DOHH2 (cell line): ENCODE data around the gene RANBP10.

Experiments used
- H3F3A ChIP-seq: fragments of 200-600 bp; sonication (generic), shearing (Covaris generic); 2 replicates; pipeline ENCODE4 v1.6.0; 2016; ENCODE audit warnings: antibody characterized with exemption, mild to moderate bottlenecking; ENCODE audit not compliant: control insufficient read depth, insufficient read depth
- H3K27ac ChIP-seq: fragments of 200-600 bp; sonication (generic); 2 replicates; pipeline ENCODE4 v1.5.1; 2014; ENCODE audit warnings: low read depth, mild to moderate bottlenecking, low read length, moderate library complexity
- H3K27me3 ChIP-seq: fragments of 200-600 bp; sonication (generic); 2 replicates; pipeline ENCODE4 v1.6.1; 2014; ENCODE audit warnings: mild to moderate bottlenecking, low read length, mixed read lengths; ENCODE audit not compliant: control insufficient read depth
- H3K36me3 ChIP-seq: fragments of 200-600 bp; sonication (generic); 2 replicates; pipeline ENCODE4 v1.6.1; 2014; ENCODE audit warnings: mild to moderate bottlenecking, low read length, moderate library complexity, mixed read lengths; ENCODE audit not compliant: control insufficient read depth
- H3K4me1 ChIP-seq: fragments of 200-600 bp; sonication (generic); 2 replicates; pipeline ENCODE4 v1.6.1; 2014; ENCODE audit warnings: mild to moderate bottlenecking, low read length, mixed read lengths; ENCODE audit not compliant: control insufficient read depth
- H3K4me2 ChIP-seq: fragments of 200-600 bp; sonication (generic); 2 replicates; pipeline ENCODE4 v1.6.0; 2014; ENCODE audit warnings: mild to moderate bottlenecking, low read length, moderate library complexity
- H3K4me3 ChIP-seq: fragments of 200-600 bp; sonication (generic); 2 replicates; pipeline ENCODE4 v1.5.1; 2014; ENCODE audit warnings: mild to moderate bottlenecking, low read length, mixed read lengths
- H3K79me2 ChIP-seq: fragments of 200-600 bp; sonication (generic); 2 replicates; pipeline ENCODE4 v1.6.1; 2014; ENCODE audit warnings: mild to moderate bottlenecking, low read length, mixed read lengths; ENCODE audit not compliant: control insufficient read depth
- H3K9me2 ChIP-seq: fragments of 200-600 bp; sonication (generic); replicated peaks from 2 replicates; pipeline ENCODE4 v1.6.1; 2014; ENCODE audit warnings: mild to moderate bottlenecking, low read length, mixed read lengths; ENCODE audit not compliant: control insufficient read depth
- H3K9me3 ChIP-seq: fragments of 200-600 bp; sonication (generic); 2 replicates; pipeline ENCODE4 v1.6.1; 2014; ENCODE audit warnings: antibody characterized with exemption, low read length, mixed read lengths; ENCODE audit not compliant: control insufficient read depth, insufficient read depth
- H4K20me1 ChIP-seq: fragments of 200-600 bp; sonication (generic); 2 replicates; pipeline ENCODE4 v1.6.0; 2014; ENCODE audit warnings: low read depth, mild to moderate bottlenecking, antibody characterized with exemption, low read length, moderate library complexity; ENCODE audit not compliant: control insufficient read depth, insufficient read depth
- EZH2phosphoT487 ChIP-seq: fragments of 200-600 bp; sonication (generic); IDR thresholded peaks from 2 replicates; pipeline ENCODE4 v1.6.1; 2017; ENCODE audit warnings: borderline replicate concordance, mild to moderate bottlenecking, antibody characterized with exemption, low read length, moderate library complexity, mixed read lengths
- TF ChIP-seq, protein P1 (sequence below): fragments of 200-600 bp; sonication (generic); IDR thresholded peaks from one replicate; pipeline ENCODE4 v1.5.1; 2014; ENCODE audit warnings: antibody characterized with exemption, mild to moderate bottlenecking, low read depth, low read length; ENCODE audit not compliant: poor library complexity, severe bottlenecking

Gene RANBP10

DNA sequence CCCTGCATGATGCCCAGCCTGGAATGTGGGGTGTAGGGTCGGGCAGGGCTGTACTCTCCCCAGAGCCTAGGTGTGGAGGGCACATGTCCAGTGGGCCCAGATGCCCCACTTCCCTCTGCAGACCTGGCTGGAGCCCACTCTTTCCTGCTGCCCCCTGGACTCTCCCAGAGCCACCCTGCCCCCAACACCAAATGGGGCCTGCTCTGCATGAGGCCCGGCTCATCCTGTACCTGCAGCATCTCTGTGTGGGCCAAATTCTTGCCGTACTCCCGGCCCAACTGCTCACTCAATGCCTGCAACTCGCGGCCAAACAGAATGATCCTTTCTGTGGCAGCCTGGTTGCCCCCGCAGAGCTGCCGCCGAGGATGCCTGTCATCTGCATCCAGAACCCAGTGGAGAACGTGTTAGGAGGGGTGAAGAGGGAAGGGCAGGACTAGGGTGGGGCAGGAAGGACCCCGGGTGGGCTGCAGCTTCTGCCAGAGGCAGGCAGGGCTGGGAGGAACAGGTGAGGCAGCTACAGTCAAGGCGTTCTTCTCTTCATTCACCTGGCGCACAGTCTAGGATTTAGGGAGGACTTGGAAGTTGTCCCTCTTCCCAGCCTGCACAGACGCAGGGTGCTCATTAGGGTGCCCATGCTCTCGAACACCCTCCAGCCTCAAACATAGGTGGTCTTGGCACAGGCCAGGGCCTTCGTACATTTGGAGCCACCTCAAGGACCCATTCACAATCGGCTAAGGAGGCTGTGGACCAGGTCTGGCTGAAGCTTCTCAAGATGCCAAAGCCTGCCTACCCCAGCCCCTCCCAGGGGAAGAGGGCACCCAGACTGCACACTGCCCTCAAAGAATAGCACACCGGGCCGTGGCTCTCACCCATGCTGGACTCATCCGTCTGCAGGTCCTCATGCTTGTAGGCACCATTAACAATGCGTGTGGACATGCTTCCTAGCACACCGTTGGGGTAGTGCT is 78.6 kb downstream of the RANBP10 start:
- Histone ChIP-seq H3K9me2 (no peaks in the 10 kb centered on the region), H3K27ac (no peak overlapping the region), H3K4me3 (no peak overlapping the region), H3F3A (no peaks in the 10 kb centered on the region), H3K27me3 (no peaks in the 10 kb centered on the region), H3K36me3 (peaks cover 32% of the 10 kb centered on the region), H3K9me3 (no peaks in the 10 kb centered on the region), H4K20me1 (no peaks in the 10 kb centered on the region), H3K4me1 (peaks cover 9% of the 10 kb centered on the region), H3K4me2 (no peak overlapping the region), H3K79me2 (no peaks in the 10 kb centered on the region)
- TF ChIP-seq, protein P1, sequence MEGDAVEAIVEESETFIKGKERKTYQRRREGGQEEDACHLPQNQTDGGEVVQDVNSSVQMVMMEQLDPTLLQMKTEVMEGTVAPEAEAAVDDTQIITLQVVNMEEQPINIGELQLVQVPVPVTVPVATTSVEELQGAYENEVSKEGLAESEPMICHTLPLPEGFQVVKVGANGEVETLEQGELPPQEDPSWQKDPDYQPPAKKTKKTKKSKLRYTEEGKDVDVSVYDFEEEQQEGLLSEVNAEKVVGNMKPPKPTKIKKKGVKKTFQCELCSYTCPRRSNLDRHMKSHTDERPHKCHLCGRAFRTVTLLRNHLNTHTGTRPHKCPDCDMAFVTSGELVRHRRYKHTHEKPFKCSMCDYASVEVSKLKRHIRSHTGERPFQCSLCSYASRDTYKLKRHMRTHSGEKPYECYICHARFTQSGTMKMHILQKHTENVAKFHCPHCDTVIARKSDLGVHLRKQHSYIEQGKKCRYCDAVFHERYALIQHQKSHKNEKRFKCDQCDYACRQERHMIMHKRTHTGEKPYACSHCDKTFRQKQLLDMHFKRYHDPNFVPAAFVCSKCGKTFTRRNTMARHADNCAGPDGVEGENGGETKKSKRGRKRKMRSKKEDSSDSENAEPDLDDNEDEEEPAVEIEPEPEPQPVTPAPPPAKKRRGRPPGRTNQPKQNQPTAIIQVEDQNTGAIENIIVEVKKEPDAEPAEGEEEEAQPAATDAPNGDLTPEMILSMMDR = no peak
- TF ChIP-seq EZH2phosphoT487 = no peak

GRCh38 chr16:67726106-67727034 is 80.0 kb downstream of the RANBP10 start:
- Histone ChIP-seq H3K9me3 (no peaks in the 10 kb centered on the region), H3K4me1 (peaks cover 11% of the 10 kb centered on the region), H3K27ac (no peak overlapping the region), H3K4me2 (no peak overlapping the region), H3F3A (no peaks in the 10 kb centered on the region), H4K20me1 (no peaks in the 10 kb centered on the region), H3K4me3 (no peak overlapping the region), H3K79me2 (no peaks in the 10 kb centered on the region), H3K9me2 (no peaks in the 10 kb centered on the region), H3K27me3 (no peaks in the 10 kb centered on the region), H3K36me3 (peaks cover 31% of the 10 kb centered on the region)
- no peak for TF ChIP-seq EZH2phosphoT487
- TF ChIP-seq, protein P1 = no peak

DNA sequence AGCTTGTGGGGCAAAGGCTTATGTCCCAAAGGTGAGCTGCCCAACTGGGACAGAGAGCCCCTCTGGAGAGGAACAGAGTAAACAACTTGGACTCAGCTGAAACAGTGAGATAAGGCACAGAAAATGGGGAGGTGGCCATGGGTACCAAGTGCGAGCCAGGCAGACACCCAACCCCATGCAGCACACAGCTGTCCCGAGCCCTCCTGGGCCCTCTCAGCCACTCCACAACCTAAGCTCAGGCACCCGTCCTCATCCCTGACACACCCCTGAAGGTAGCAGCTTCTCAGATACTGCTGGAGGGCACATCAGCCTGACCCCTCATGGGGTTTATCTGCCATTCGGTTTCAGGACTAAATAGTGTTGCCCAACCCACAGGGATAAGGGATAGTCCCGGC is 82.5 kb downstream of the RANBP10 start:
- Histone ChIP-seq H3K4me1 (peaks cover 19% of the 10 kb centered on the region), H3K27me3 (no peaks in the 10 kb centered on the region), H3F3A (no peaks in the 10 kb centered on the region), H3K4me2 (no peak overlapping the region), H3K27ac (no peak overlapping the region), H3K4me3 (no peak overlapping the region), H3K9me3 (no peaks in the 10 kb centered on the region), H3K79me2 (peaks cover 4% of the 10 kb centered on the region), H3K36me3 (peaks cover 11% of the 10 kb centered on the region; the same call in 1 of the 2 replicates), H4K20me1 (no peaks in the 10 kb centered on the region), H3K9me2 (no peaks in the 10 kb centered on the region)
- TF ChIP-seq, protein P1 = no peak
- no peak for TF ChIP-seq EZH2phosphoT487
